HG03025 (cell line): ENCODE data around the gene INSM1.

ENCODE experiments used
- ATAC-seq: cut with Tn5 transposase; IDR thresholded peaks from one replicate; pipeline ENCODE4 v1.9.1; 2021; ENCODE audit warnings: mild to moderate bottlenecking, moderate library complexity; ENCODE audit not compliant: unreplicated experiment, low FRiP score

Gene INSM1

DNA sequence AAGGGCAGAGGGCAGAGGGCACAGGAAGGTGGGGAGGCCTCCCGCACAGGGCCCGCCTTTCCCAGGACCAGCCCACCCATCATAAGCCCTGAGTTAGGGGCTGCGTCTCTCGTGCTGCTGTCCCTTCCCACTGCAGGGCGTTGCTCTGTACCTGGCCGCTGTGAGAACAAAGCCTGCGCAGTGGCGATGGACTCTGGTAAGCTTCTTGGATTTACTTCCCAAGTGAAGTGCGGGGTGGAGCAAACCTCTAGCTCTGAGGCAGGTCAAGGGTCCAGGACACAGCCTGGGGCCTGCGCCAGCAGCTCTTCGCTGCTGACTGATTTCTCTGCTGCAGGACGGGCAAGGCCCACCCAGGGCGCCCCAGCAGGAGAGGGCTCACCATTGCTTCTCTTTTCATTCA is 23.9 kb downstream of the INSM1 start:
- ATAC-seq = no peak

DNA sequence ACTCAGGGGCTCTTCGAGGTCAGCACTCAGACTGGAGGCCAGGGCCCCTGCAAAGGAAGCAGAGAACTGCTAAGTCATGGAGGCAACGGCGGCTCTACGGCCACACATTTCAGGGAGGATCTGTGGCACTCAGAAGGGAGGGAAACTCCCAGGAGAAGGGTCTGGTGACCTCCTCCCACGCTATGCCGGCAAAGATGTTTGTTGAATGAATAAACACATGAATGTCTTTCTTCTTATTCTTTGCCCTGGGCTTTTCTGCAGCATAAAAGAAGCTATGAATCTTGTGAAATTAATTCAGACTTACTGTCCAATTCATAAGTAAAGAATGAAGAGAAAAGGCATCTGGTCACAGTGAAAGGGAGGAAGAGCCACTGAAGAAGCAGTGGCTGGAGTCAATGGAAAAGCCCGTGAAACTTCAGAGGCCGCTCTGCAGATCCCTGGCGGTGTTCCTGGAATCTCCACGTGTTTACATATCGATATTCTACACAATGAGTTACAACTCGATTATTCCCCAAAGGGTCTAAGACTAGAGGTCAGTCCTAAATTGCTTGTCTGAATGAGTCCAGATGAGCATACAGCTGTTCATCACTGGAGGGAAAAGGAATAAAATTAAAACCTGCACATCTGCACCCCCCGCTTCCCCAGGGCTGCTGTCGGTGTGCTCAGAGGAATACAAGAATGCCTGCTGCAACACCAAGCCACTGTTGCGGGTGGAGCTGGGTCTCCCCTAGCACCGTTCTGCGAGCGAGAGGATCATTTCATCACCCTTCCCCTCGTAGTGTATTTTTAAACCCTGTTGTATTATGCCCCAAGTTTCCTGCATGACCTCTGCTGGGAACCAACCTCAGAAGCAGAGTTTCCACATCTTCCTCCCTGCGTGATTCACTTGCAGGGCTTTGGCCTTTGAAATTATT is 25.6 kb downstream of the INSM1 start:
- no peak for ATAC-seq

DNA sequence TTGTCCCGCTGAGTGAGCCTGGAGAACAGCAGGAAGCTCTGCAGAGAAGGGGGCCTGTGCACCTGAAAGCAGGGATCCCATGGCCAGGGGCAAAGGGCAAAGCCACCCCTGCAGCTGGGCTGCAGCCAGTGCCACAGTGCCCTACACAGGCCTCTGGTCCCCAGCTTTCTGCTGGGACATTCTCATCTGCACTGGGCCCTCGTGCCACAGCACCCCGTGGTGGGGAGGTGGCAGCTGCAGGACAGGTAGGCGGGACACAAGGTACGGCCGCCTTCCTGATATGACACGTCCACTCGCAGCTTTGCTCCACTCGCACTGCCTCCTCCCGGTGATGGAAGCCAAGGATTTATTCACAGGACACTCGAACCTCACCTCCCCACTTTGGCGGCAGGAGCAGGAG is 27.2 kb downstream of the INSM1 start:
- ATAC-seq = no peak

DNA sequence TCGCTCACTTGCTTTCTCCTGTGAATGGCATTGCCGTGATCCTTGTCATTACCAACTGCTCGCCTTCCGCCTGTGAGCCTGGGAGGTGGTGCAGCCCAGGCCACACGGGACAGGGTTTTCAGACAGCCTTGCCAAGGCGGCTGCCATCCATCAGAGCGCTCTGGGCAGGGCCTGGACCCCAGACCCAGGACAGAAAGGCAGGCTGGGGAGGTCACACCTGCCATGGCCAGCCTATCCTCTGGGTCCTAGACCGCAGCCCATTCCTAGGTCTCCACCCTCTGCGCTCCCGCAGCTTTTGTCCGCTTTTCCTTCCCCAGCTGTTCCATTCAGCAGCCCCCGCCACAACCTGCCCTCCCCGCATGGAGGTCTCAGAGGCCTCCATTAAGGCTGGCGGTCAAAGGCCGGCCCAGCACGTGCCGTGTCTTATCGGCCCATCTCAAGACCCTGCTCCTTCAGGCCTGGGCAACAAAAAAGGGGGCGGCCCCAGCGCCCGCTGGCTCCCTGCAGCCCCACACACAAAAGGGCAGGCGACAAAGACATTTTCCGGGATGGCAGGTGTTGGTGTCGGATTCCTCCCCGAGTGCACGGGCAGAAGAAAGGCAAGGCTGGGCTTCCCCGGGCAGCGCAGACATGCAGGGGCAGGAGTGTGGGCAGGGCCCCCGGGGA is 28.1 kb downstream of the INSM1 start:
- ATAC-seq = no peak

DNA sequence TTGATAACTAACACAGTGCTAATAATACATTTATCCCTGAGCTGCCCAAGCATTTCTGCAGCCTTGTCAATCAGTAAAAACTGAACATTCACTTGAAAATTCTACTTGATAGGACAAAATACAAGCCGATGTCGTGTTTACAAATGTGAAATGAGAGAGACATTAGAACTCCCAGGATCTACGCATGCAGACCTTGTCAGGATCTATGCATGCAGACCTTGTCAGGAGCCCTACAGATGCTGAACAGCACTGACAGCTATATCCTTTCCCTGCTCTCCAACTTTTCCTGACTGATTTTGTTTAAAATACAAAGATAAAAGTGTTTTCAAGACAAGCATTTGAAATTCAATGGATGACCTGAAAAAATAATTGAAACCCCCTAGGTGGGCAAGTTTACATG is 28.9 kb downstream of the INSM1 start:
- ATAC-seq = no peak

DNA sequence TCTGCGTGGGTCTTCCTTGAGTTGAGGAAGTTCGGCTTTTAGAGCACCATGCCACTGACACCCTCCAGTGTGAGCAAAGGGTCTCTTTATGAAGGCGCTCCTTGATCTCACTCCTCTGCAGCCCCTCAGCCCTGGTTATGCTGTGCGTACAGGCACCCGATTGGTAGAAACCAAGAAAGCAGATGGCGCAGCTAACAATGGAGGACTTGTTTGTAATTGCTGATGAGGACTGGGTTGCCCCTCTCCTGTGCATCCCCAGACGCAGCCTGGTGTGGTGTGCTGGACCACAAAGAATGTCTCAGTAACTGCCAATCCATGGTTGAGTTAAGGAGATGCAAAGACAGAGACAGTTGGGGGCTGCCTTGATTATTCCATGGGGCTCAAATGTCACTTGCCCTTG is 30.2 kb downstream of the INSM1 start:
- ATAC-seq = no peak

DNA sequence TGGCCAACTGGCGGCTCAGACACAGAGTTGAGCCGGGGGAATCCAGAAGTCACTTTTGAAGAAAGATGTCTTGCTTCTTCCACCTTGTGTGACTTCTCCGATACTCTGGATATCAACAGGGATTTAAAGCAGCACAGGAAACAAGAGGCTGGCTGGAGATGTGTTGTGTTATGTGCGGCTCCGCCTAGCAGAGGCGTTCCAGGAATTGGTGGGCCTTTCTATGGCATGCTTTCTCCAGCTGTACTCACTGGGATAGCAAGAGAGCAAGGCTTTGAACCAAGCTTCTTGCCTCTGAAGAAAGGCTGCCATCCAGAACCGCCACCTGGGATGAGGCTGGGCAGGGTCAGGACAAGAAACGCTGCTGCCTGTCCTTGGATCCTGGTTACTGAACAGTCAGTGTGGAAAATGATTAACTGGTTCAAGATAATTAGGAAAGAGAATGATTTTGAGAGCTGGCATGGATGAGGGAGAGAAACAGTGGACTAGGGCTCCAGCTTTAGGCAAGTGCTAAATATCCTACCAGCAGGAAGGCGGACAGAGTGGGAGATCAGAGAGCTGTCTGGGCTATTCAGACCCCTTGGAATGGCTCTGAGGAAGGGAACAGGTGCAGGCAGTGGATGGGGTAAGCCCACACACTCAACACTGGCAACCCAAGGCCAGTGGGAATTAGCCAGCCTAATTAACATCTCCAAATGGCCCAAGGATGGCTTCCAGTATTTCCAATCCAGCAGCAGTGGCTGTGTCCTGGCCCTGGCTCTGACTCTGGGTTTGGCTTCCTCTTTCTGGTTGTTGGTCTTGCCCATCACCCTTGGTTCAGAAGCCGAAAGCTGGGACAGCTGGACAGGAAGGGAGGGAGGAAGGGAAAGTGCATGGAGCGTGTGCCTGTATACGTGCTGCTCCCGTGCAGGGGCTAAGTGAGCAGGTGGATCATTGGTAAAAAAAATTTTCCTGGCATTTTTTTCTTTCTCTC is 31.9 kb downstream of the INSM1 start:
- no peak for ATAC-seq

DNA sequence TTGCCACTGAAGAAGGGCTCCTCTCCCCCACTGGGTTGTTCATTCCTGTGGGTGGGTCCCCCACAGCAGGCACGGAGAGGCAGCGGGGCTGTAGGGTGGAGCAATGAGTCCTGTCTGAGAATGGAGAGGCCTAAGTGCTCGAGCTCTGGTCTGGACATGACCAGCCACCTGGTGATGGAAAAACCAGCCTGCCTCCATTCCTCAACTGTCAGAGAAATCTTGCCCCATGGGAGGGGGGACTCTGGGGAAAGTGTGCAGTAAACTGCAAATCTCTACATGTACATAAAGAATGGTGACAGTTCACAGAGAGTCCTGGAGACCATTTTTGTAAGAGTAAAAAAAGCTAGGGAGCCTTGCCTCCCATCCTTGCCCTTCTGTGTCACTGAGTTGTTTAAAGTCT is 34.1 kb downstream of the INSM1 start:
- ATAC-seq = no peak

DNA sequence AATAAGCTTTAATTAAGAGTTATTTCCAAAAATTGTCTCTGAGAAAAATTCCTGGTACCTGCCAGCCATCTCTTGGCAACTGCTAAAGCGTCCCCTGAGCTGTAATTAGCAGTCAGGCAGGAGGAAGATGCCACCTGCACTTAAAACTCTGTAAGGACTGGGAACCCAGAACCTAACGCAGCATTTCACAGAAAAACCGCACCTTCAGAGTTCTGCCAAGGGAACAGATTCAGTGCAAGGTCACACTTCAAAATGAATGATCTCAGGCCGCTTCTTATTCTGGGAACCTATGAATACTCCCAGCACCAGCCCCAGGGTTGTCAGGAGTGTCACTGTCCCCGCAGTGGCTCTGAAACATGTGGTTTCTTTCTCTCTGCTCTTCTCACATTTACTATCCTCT is 36.7 kb downstream of the INSM1 start:
- ATAC-seq = no peak

DNA sequence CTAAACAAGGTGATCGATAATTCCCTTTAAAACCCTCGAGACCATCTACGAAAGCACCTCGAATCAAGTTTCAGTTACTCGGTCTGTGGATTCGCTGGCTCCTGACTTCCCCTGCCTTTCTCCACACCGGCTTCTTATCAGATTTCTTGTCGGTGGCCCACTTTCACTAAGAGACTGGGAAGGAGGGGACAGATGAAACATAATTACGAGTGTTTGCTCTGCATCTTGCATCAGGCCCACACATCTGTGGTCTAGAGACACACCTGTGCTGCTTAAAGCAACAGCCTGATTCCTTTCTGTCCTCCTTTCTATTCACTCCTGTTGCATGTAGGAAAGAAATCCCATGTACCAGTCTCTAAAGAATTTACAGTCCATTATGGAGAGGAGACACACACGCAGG is 37.7 kb downstream of the INSM1 start:
- no peak for ATAC-seq

DNA sequence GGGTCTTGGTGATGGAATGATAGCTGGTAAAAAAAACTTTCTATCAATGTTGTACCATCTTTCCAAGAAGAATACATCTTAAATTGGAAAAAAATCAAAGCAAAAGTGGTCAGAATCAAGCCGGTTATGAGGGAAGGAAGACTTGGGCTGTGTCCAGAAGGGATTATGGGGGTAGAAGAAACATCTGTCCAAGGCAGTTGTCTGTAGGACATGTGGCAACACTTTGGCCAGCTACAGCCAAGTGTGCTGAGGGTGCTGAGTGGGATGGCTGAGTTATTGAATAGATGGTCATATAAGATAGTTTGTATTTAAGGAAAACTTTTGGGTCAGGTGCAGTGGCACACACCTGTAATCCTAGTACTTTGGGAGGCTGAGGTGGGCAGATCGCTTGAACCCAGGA is 38.4 kb downstream of the INSM1 start:
- ATAC-seq = no peak

DNA sequence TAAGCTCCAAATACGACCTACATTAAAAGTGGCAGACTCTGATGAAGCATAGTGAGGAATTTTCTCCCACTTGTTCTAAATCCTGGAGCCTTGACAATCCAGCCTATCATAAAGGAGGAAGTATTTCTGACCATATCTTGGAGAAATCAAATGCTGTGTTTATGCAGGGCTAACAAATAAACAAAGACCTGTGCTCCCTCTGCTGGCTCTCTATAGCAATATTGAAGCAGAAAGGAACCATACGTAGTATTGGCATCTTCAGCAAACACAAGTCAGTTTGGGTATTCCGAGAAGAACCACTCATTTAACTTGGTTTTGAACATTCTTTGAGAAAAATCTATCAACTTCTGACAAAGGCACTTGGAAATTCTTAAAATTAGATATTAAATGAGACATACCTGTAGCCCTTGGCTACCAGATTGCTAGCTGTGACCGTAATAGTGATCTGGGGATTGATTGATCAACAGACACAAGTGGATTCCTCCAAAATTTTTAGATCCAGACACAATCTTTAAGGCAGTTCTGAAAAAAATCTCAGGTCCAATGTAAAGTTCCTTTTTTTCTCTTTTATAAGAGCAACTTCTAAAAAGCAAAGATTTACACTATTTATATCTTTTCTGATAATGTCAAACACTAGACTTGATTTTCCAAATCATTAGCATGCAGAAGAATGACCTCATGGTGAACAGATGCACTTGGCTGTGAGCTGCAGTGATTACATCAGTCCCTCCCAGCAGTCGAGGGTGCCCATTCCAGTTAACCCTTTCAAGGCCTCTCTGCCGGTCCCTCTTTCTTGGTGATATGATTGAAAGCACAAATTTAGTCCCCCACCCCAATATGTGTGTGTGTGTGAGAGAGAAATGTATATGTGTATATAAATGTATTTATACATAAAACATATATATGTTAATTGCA is 40.2 kb downstream of the INSM1 start:
- ATAC-seq = no peak

DNA sequence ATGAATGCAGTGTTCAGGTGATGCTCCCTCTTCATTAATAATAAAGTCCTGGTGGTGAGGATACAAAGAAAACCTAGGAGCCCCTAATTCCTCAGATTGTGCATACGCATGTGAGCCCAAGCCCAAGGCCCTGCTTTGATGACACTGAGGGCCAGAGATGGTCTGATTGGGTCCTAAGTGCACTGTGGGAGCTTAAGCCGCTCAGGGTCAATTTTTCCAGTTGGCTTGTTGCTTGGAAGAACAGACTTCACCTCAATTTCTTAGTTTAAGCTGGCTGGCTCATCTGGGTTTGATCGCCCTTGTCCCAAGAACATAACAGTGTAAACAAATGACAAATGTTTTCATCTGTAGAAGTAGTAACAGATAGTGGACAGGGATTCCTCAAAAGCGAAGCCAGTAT is 41.4 kb downstream of the INSM1 start:
- ATAC-seq = no peak

DNA sequence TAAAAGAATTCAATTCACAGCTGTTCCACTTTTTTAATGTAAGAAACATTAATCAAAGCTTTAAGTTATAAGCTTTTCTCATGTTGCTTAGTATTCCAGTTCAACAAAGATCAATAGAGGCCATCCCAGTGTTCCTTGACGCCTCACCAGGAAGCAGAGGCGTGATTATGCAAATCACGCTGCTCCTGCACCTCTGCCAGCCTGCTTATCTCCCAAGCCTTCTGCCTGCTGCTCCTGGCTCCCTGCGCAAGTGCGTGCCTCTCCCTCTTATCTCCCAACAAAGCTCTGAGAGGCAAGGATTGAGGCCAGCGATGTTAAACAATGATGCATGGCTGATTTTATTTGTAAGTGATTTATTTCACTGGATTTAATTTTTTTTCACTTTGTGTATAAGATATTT is 42.8 kb downstream of the INSM1 start:
- ATAC-seq = no peak

DNA sequence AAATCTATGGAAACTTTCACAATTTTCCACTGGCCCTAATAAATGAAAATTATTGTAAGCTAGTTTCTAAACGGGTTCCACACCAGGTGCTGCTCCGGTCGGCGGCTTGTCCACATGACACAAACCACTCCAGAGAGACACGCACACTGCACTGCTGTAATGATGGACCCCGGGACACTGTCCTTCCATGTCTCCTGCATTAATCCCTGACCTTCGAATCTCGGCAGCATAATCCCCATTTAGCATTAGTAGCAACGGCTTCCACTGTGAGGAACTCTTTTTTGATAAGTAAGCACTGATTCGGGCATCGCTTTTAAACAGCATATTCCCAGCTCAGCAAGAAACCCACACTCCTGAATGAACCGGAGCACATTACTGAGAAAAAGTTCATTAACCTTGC is 43.5 kb downstream of the INSM1 start:
- no peak for ATAC-seq

DNA sequence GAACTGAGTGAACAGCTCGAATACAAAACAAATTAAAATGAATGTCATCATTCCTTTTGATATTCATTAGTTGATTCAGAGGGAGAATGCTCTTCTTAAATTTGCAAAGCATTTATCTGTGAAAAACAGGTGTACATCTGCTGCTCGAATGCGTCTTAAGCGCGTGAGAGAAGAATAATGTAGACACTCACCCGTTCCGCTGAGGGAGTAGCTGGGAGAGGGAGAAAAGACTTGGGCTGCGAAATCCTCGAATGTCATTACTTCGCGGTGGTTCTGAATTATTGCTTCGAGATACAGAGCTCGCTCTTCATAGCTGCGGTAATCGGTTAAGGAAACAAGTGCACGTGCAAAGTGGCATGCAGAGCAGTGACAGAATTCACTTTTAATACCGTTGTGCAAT is 43.9 kb downstream of the INSM1 start:
- ATAC-seq = no peak

DNA sequence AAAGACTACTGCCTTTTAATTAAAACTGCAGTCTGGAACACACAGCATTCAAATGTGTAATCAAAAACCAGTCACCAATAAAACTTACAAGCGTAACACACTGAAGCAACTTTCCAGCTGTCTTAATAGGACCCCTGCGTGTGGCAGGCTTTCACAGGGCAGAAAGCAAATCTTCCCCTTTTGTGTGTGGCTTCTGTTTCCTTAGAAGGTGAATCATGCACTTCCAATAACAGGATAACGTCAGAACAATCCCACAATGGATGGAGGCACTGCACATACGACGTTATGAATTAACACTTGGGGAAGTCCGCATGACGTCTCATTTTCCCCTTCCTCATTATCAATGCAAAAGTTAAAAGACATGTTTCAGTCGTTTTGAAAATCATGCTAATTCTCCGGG is 44.8 kb downstream of the INSM1 start:
- ATAC-seq = no peak

DNA sequence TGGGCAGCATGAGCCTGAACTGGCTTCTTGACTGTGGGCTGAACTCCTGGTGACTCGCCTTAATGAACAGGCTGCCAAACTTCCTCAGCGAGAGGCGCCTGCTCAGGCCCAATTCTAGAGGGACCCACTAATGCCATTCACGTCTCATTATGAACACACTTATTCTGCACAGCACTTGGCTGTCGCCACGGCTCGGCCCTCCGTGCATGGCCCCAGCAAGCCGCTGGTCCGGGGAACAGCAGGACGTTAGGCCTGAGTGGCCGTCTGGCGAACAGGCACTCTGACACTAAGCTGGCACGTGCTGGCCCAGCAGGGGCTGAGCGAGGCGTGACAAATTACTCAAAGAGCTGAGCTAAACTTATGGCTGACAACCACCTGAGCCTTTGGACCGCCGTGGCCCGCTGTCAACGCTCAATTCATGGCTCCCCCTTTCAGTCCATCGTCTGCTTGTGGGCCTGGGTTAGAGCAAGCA is 45.9 kb downstream of the INSM1 start:
- ATAC-seq = no peak

DNA sequence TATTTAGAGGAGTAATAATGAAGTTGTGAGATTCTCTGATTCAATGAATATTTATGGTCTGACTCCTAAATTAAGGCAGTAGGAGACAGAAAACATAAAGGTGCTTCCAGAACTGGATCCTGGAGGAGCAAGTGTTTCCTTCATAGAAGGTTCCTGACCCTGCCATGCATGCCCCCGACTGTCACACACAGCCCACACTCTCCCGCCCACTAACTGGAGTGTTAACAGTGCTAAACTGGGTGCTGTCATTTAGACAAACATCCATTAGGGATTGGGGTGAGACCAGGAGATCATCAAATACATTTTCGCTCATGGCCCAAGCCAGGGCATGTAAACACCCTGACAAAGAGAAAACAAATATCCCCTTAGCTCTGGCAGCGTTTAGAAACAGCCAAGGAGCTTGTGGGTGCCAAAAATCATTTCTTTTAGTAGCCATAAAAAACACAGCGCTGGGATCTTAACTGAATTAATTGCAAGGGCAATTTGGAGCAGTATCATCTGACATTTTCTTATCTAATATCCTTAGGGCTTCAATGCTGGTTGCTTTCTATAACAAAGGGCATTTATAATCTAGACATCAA is 46.8 kb downstream of the INSM1 start:
- no peak for ATAC-seq
